Body of pancreas (tissue), 4 donors: ENCODE results near the gene GALNT9. TPM values are rescaled to one million over a fixed set of nuclear protein-coding genes. Genes with fewer than 3 reads are reported as not detected.
"Not testable (repeated sequence)": the region's sequence is repeated elsewhere in the genome, so short reads cannot be mapped to it uniquely, and the experiment has no call there.

ENCODE experiments used
- ATAC-seq: fragments of 150-250 bp; one replicate; pipeline ENCODE4 v1.9.1; 2016
- DNase-seq, 4 donors: peaks; one replicate each; pipeline ENCODE4 v3.0.0-alpha.2; 2019
- H3K27ac ChIP-seq, 4 donors: fragments of 200-600 bp; sonication (generic); 1 replicate in 3 of 4; 2 replicates in 1 of 4; pipeline versions ENCODE4 v1.5.1 to v1.6.1; 2016 to 2019; ENCODE audit warnings: mild to moderate bottlenecking in 1 of 4, mixed read lengths in 1 of 4, moderate library complexity in 1 of 4
- H3K27me3 ChIP-seq, 2 donors: fragments of 200-600 bp; sonication (generic); one replicate each; pipeline ENCODE4 v1.6.0; 2016; ENCODE audit warnings: mild to moderate bottlenecking in 1 of 2
- H3K36me3 ChIP-seq, 2 donors: fragments of 200-600 bp; sonication (generic); replicated peaks in 1 of 2; 2 replicates each; pipeline ENCODE4 v1.5.1; 2016; ENCODE audit warnings: low read depth in 2 of 2; ENCODE audit not compliant: insufficient read depth in 1 of 2
- H3K4me1 ChIP-seq: fragments of 200-600 bp; sonication (generic); one replicate; pipeline ENCODE4 v1.6.0; 2016
- H3K4me3 ChIP-seq, 2 donors: fragments of 200-600 bp; sonication (generic); 1 replicate in 1 of 2; 2 replicates in 1 of 2; pipeline ENCODE4 v1.5.1; 2016 to 2019
- H3K9me3 ChIP-seq, 3 donors: fragments of 200-600 bp; sonication (generic); 1 replicate in 2 of 3; 2 replicates in 1 of 3; pipeline ENCODE4 v1.5.1; 2016
- CTCF ChIP-seq, 7 experiments: fragments of 450-650 bp in 4 of 7; fragments of 200-600 bp in 3 of 7; sonication (generic) in 3 of 7; IDR thresholded peaks; one replicate each; pipeline ENCODE4 v1.5.1; 2016 to 2019; ENCODE audit warnings: antibody characterized with exemption in 7 of 7
- POLR2A ChIP-seq, 3 donors: fragments of 450-650 bp; IDR thresholded peaks; one replicate each; pipeline ENCODE4 v1.6.1; 2016; ENCODE audit warnings: antibody characterized with exemption in 3 of 3, mild to moderate bottlenecking in 2 of 3
- WGBS, 2 donors: methylation state at CpG; one replicate each; pipeline ENCODE4 v1.1.5; 2017; 5-methylcytosine and 5-hydroxymethylcytosine counted together
- intact Hi-C: fragments of 100-400 bp; cut with DNase I; formaldehyde crosslinking; loops from one replicate; pipeline ENCODE4 v1.15.1; 2023
- total RNA-seq, 2 donors: library from RNA; depleted of rRNA; stranded (reverse); fragments of >200 nt; gene quantifications; one replicate each; pipeline ENCODE4 v1.1.0, GENCODE V29; 2016

GALNT9 gene
- total RNA-seq, 2 donors from 2014 or later: not detected

GRCh38 chr12:132196873-132197390 lies 132.5 kb downstream of the GALNT9 start:
- no peak for DNase-seq
- 58 to 73% methylated on average over 16 to 19 of the region's 22 CpGs for WGBS, 2 donors
- no peak overlapping the region for H3K4me3 ChIP-seq
- H3K36me3 ChIP-seq: no peaks in the 10 kb centered on the region
- H3K4me1 ChIP-seq: no peaks in the 10 kb centered on the region
- ATAC-seq: no peak
- intact Hi-C loops: no loop called here
- TF ChIP-seq CTCF (IDR thresholded peaks at IDR 0.05): no peak
- no peak for TF ChIP-seq POLR2A (IDR thresholded peaks at IDR 0.05)
- H3K9me3 ChIP-seq: peaks cover 0 to 13% (median 0%) of the 10 kb centered on the region in 3 donors
- no peaks in the 10 kb centered on the region for H3K27me3 ChIP-seq
- no peak overlapping the region for H3K27ac ChIP-seq

GRCh38 chr12:132196038-132196872 lies 133.1 kb downstream of the GALNT9 start:
- 39 to 63% methylated on average over 9 to 32 of the region's 32 CpGs for WGBS, 2 donors
- H3K4me1 ChIP-seq: no peaks in the 10 kb centered on the region
- H3K9me3 ChIP-seq: peaks cover 0 to 13% (median 0%) of the 10 kb centered on the region in 3 donors
- intact Hi-C loops: no loop called here
- TF ChIP-seq POLR2A (IDR thresholded peaks at IDR 0.05): no peak
- TF ChIP-seq CTCF (IDR thresholded peaks at IDR 0.05): no peak
- DNase-seq (no peak), ATAC-seq (no peak)
- H3K27me3 ChIP-seq: no peaks in the 10 kb centered on the region
- no peaks in the 10 kb centered on the region for H3K36me3 ChIP-seq
- no peak overlapping the region for H3K27ac ChIP-seq
- H3K4me3 ChIP-seq: no peak overlapping the region

GRCh38 chr12:132195242-132195641 lies 134.1 kb downstream of the GALNT9 start:
- H3K27me3 ChIP-seq, H3K36me3 ChIP-seq, H3K4me1 ChIP-seq, H3K27ac ChIP-seq, intact Hi-C loops, H3K4me3 ChIP-seq, DNase-seq, ATAC-seq: not testable (repeated sequence)
- peaks cover 0 to 13% (median 0%) of the 10 kb centered on the region in 3 donors for H3K9me3 ChIP-seq
- WGBS, 2 donors: 63 to 77% methylated on average over 11 of the region's 12 CpGs

GRCh38 chr12:132194556-132194955 lies 134.8 kb downstream of the GALNT9 start:
- Histone ChIP-seq H3K27ac (no peak overlapping the region), H3K4me1 (peaks cover 10% of the 10 kb centered on the region), H3K9me3 (peaks cover 0 to 13% (median 0%) of the 10 kb centered on the region in 3 donors), H3K4me3 (no peak overlapping the region), H3K27me3 (no peaks in the 10 kb centered on the region), H3K36me3 (no peaks in the 10 kb centered on the region)
- no peak for TF ChIP-seq CTCF (IDR thresholded peaks at IDR 0.05)
- TF ChIP-seq POLR2A (IDR thresholded peaks at IDR 0.05): no peak
- no peak for DNase-seq
- no peak for ATAC-seq
- 61 to 67% methylated on average over 7 to 8 of the region's 8 CpGs for WGBS, 2 donors
- intact Hi-C loops: no loop called here

GRCh38 chr12:132194056-132194455 lies 135.3 kb downstream of the GALNT9 start:
- Histone ChIP-seq H3K36me3 (no peaks in the 10 kb centered on the region), H3K27me3 (no peaks in the 10 kb centered on the region), H3K9me3 (peaks cover 0 to 13% (median 0%) of the 10 kb centered on the region in 3 donors), H3K27ac (no peak overlapping the region), H3K4me3 (no peak overlapping the region), H3K4me1 (peaks cover 16% of the 10 kb centered on the region)
- intact Hi-C loops: no loop called here
- ATAC-seq (no peak), DNase-seq (no peak)
- 44 to 47% methylated on average over 6 to 10 of the region's 10 CpGs for WGBS, 2 donors
- TF ChIP-seq CTCF (IDR thresholded peaks at IDR 0.05): no peak
